Activated CD4-positive, alpha-beta T cell treated with anti-CD3 and anti-CD28 coated beads, Interleukin-2, amount 50 U/mL, for 1 hour (primary cell): ENCODE measurements around the gene TEX10.
"Not testable (repeated sequence)": the region's sequence is repeated elsewhere in the genome, so short reads cannot be mapped to it uniquely, and the experiment has no call there.

Source experiments
- DNase-seq: peaks from one replicate; pipeline ENCODE4 v3.0.0-alpha.2; 2020

TEX10 gene

DNA sequence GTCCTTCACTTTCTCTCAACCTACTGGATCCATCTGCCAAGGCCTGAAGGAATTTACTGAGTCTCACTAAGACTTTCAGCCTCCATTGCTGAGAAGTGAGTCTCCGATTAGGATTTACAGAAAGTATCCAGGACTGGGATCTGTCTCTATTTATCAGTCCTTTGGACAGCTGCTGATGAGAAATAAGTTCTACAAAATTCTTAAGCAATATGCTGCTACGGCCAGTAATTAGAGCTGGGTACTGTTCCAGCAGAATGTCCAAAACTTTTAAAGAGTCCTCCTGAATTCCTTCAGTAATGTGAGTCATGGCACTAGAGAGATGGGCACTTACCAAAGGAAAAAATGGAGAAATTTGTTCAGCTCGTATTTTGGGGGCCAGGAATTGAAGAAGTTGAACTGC is 5.9 kb downstream of the TEX10 start:
- no peak for DNase-seq

DNA sequence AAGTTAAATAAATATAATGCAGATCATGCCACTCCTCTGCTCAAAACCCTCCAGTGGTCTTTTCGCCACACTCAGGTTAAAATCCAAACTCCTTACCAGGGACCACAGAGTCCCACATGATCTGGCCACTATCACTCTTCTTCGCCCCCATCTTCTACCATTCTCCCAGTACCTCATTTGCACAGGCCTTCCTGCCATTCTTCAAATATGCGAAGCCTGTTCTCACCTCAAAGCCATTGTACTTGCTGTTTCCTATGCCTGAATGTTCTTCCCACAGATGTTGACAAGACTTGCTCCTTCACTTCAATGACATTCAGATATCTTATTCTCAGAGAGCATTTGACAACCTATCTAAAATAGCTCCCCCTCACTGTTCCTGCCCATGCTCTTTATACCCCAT is 10.9 kb downstream of the TEX10 start:
- DNase-seq: no peak

DNA sequence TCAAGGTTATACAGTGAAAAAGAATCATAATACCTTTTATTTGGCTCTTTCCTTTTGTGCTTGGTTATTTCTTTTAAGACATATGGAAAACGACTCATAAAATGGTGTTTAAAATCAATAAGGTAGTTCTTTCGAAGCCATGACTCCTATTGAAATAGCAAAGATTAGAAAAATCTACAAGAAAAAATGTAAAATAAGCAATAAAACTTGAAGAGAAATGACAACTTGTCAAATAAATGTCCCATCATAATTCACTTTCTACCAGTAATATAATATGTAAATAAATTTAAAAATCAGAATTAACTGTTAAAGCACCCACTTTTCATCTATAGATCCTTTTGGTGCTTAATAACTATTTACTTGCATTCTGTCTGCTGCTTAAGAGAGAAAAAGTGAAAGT is 12.5 kb downstream of the TEX10 start:
- no peak for DNase-seq

DNA sequence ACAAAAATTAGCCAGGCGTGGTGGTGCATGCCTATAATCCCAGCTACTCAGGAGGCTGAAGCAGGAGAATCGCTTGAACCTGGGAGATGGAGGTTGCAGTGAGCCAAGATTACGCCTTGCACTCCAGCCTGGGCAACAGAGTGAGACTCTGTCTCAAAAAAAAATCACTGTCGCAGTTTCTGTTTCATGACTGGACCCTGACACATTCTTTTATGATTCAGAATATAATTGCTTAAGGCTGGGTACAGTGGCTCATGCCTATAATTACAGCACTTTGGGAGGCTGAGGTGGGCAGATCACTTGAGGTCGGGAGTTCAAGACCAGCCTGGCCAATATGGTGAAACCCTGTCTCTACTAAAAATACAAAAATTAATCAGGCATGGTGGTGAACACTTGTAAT is 14.0 kb downstream of the TEX10 start:
- not testable (repeated sequence) for DNase-seq

DNA sequence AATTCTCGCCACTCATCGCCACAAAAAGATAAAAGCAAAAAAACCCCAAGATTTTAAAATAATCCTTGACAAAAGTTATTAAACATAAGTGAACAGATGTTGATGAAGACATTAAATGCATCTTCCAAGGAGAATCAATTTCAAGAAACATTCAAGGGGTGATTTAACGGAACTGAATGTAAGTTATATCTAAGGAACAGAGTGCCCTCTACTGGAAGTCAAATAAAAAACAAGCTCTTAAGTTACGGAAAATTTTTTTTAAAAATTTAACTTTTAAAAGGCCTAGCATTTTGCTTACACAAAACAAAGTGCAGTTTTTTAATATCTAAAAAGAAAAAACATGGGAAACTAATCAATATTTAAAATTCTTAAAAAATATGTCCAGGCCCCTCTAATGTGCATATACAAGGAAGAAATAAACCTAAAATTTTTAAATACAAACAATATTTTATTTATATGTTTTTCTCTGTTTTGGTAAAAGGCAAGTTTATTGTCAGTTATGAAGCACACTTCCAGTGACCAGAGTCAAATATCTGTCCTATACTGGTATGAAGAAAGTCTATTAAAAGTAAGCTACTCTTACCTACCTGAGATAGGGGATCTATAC is 28.0 kb downstream of the TEX10 start:
- no peak for DNase-seq

DNA sequence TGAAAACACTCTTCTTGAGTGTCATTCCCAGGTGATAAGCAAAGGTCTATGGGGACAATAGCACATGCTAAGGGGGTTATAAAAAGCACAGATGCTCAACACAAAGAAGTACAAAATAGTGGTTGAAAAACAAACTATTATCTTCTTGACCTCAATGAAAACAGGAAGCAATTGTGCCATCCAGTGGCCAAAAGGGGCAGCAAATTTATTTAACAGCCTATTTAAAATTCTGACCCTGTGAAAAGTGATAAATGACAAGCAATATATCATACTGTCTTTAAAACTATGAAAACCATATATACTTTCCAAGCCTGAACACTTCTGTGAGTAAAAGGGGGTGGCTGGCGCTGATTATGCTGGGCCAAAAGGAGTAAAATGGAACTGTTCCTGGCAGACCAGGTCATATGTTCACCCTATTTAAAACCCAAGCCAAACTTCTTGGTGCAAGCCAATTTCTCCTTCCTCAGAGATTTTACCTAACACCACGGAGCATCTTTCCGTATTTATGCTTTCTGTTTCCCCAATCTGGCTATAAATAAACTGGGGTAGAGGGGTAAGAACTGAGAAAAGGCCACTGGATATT is 29.7 kb downstream of the TEX10 start:
- DNase-seq: peak; percentile 21

DNA sequence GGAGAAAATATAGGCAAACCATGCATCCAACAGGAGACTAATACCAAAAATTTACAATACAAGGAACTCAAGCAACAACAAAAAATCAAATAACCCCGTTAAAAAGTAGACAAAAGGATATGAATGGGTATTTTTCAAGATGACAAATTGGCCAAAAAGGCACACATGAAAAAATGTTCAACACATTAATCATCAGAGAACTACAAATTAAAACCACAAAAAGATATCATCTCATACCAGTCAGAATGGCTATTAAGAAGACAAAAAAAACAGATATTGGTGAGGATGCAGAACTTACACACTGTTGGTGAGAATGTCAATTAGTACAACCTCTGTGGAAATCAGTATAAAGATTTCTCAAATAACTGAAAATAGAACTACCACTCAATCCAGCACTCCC is 35.0 kb downstream of the TEX10 start:
- DNase-seq: no peak

DNA sequence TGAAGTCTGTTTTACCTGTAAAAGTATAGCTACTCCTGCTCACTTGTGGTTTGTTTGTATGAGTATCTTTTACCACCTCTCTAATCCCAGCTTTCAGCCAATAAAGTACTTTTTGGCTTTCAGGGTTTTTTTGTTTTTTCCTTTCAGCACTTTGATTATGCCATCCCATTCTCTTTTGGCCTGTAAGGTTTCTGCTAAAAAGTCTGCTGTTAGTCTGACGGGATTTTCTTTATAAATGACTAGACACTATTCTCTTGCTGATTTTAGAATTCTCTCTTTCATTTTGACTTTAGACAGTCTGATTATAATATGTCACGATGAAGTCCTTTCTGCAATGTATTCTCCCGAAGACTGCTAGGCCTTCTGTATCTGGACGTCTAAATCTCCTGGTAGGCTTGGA is 37.2 kb downstream of the TEX10 start:
- no peak for DNase-seq

DNA sequence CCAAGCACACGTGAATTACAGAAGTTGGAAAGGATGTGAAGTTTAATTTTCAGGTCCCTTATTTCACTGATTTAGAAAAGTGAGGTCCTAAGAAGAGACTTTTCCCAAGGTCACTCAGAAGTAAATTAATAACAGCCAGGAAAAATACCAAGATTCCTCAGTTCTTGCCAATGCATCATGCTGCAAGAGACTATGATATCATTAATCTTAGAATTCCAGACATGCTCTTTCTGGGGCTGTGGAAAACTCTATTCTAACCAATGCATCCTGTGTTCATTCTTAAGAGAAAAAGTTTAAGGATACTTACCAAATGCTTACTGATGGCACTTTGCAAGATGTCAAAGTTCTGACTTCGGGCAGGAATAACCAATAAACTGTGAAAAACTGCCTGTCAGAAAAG is 42.8 kb downstream of the TEX10 start:
- DNase-seq: no peak

DNA sequence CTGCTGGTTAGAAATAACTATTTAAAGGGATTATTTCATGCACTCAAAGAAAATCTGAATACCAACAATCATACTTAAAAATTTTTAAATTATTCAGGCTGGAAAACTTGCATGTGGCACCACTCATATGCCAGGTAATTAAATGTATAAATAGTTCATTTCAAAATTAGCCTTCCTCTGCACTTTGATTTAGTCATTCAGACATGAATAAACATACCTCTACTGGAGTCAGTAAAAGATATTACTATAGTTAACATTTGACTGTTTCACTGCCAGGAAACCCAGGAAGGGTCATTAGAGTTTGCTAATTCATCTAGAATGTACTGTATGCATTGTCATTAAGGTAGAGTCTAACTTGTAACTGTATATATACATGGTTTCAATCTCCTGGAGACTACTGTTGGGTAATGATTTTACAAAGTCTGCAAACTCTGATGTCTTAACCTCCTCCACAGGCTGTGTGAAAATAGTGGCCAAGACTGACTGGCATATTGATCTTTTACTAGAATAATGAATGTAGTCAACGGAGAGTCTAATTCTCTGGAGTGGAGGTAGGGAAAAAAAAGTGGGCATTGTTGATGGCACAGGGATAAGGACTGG is 43.7 kb downstream of the TEX10 start:
- no peak for DNase-seq

DNA sequence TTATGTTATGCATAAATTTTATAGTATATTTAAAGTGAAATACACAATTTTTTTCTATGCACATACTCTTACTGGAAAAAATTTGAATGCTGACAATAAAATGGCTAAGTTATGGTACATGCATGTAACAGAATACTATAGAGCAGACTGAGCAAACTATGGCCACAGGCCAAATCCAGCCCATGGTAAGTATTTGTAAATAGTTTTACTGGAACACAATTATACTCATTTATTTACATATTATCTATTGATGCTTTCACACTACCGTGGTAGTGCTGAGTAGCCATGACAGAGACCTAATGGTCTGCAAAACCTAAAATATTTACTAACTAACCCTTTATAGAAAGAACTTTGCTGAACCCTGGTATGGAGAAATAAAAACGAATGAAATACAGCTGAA is 45.7 kb downstream of the TEX10 start:
- no peak for DNase-seq

DNA sequence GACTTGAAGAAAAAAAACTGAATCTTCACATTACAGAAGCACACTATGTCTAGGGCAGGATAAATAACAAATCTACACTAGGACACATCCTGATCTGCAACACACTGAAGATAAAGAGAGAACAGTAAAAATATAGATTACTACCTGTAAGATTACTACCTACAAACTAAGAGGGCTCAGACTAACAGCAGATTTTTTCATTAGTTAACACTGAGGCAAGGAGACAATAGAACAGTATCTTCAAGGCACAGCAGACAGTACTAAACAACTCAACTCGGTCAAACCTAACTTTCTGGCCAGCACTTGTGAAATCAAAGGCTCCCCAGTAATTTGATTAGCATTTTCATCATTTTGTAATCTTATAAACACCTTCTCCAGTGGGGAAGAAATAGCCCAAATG is 46.5 kb downstream of the TEX10 start:
- no peak for DNase-seq

DNA sequence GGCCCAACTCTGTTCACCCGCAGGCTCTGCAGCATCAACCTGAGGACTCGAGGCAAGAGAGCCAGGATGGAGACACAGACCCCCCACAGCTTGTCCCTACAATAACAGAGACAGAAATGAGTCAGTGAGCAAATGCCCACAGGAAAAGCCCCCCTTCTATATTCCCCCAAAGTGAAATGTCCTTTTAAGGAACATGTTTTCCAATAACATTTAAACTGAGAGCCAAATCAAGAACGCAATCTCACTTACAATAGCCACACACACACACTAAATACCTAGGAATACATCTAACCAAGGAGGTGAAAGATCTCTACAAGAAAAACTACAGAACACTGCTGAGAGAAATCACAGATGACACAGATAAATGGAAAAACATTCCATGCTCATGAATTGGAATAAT is 49.0 kb downstream of the TEX10 start:
- no peak for DNase-seq

DNA sequence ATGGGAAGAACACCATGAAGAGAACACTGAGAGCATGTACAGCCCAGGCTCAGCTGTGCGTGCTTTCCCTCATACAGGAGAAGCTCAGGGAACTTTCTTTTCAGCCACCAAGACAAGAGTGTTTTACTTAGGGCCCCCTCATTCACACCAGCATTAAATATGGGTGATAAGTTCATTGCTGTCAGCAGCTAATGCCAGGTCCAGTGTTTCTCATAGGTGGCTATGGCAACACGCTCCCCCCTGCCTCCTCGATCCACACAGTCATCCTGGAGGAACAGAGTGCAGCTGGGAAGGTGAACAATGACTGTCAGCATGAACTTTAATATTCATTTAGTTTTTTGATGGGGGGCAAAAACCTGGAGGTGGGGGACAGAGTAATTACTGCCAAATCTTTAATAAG is 54.4 kb downstream of the TEX10 start:
- DNase-seq: no peak

DNA sequence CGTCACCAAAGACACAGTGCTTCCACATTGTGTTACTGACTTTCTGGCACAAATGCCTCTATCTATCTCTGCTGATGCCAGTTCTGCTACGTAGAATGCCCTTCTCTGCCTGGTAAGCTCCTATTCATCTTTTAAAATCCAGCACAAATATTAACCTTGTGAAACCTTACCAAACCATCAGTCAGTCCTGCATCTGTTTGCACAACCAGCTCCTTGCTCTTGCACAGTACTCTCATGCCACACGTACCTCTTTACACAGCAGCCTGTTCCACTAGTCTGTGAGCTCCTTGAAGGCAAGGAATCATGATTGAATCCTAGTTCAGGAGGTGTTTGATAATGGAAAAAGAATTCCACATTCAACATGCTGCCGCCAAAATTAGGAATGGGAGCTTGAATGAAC is 56.3 kb downstream of the TEX10 start:
- no peak for DNase-seq

DNA sequence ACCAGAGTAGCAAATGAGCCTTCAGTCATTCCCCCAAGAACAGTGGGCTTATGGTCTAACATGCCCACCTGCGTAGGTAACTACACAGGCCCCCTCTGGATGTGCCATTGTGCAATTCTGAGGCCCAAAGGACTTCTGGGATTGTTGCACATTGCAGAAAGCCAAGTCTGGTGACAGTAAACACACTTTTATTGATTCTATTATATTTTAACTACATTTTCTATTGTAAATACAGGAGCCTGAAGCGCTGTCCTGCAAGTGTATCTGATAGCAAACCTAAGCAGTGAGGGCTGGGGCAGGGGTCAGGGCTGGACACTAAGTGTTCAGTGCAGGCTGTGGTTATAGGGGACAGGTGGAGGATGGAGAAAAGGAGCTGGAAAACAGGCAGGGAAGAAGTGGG is 57.5 kb downstream of the TEX10 start:
- DNase-seq: no peak

DNA sequence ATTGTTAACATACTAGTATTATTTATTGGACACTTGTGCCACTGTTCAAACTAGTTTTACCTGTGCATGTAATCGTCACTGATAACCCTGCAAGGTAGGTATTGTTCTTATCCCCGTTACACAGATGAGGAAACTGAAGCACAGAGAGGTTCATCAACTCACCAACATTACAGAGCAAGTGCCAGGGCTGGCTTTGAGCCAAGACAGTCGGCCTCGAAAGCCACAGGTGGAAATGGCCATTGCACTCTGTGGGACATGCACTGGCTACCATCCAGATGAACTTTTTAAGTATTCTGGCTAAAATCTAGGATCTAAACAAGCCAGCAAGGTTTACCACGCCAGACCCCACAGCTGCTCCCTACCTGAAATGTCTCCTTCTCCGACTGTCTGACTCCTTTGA is 57.9 kb downstream of the TEX10 start:
- no peak for DNase-seq

DNA sequence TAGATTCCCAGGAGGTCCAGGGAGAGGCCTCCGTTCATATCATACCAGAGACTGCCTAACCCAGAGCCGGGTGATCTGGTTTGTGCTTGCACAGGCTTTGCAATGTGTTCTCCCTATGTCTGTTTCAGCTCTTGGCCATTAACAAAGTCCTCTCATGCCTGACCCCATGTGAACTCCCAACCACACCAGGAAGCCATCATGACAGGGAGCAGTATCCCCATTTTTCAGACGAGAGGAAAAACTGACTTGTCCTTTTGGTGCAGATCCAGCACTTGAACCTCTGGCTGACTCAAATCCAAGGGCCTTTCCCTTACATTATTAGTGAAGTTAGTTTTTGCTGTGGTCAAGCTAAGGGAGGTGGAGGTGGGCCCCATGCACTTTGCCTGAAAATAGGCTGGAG is 58.4 kb downstream of the TEX10 start:
- no peak for DNase-seq

DNA sequence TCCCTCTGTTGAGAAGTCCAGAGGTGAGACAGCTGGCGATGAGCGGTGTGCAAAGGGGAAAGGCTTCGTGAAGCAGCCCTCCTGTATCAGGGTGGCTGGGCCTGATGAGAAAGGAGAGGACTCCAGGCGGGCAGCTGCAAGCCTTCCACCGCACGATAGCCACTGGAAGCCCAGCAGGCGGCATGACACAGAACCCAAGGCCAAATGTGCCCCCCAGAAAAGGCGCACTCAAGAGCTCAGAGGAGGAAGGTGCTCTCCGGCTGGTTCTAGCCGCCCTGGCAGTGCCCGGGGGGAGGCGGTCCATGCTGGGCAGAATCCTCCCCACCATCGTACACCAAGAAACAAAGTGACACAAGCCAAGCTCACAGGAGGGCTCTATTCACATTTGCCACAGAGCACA is 60.3 kb downstream of the TEX10 start:
- DNase-seq: no peak

DNA sequence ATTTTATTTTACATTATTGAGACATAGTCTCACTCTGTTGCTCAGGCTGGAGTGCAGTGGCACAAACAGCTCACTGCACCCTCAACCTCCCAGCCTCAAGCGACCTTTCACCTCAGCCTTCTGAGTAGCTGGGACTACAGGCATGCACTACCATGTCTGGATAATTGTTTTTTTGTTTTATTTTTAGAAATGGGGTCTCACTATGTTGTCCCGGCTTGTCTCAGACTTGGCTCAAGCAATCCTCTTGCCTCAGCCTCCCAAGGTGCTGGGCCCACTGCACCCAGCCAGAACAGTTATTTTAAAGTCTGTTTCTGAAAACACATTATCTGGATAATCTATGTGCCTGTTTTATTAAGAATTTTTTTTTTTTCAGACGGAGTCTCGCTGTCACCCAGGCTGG is 62.0 kb downstream of the TEX10 start:
- no peak for DNase-seq

DNA sequence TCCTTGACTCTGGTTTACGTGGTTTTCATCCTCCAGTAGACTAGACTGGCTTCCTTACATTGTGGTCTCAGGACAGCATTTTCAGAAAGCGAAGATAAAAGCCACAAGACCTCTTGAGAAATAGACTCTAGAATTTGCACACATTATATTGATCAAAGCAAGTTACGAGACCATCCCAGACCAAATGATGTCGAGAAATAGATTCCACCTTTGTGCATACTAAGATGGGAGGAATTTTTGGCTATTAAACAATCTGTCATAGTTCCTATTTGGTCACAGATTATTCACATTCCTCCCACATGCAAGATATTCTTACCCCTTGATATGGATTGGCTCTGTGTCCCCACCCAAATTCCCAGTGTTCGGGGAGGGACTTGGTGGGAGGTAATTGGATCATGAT is 65.6 kb downstream of the TEX10 start:
- DNase-seq: no peak

DNA sequence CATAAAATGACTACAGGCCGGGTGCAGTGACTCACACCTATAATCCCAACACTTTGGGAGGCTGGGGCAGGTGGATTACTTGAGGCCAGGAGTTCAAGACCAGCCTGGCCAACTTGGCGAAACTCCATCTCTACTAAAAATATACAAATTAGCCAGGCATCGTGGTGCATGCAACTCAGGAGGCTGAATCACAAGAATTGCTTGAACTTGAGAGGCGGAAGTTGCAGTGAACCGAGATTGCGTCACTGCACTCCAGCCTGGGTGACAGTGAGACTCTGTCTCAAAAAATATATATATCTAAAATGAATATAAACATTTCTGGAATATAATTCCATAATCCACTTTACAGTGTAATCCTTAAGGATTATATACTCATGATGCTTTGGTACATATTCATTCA is 66.5 kb downstream of the TEX10 start:
- no peak for DNase-seq

DNA sequence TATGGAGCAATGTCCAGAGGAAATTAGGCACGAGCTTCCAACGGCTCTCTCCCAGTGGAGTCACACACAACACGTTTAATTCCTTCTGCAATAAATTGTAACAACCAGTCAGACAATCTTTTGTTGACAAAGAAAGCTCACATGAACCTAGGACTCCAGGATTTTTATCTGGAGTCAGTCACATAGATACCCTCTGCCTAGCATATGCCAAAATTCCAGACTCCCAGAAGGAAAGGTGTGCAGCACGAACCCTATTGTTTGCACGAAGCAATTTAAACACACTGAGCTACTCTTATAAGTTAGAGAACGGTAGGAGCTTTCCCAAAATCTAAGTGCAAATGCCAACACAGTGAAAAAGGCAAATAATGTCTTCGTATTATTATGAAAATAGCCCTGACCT is 67.1 kb downstream of the TEX10 start:
- DNase-seq: no peak

DNA sequence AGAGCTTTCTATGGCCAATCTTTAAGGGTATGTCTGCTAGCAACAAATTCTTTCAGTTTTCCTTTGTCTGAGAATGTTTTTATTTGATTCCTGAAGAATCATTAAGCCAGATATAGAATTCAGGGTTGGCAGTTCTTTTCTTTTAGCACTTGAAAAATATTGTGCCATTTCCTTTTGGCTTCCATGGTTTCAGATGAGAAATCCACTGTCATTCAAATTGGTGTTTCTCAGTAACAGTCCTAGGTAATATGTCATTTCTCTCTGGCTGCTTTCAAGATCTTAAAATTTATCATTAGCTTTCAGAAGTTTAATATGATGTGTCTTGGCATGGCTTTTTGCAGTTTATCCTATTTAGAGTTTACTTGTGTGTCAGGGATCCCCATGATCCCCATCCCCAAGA is 67.7 kb downstream of the TEX10 start:
- DNase-seq: no peak

DNA sequence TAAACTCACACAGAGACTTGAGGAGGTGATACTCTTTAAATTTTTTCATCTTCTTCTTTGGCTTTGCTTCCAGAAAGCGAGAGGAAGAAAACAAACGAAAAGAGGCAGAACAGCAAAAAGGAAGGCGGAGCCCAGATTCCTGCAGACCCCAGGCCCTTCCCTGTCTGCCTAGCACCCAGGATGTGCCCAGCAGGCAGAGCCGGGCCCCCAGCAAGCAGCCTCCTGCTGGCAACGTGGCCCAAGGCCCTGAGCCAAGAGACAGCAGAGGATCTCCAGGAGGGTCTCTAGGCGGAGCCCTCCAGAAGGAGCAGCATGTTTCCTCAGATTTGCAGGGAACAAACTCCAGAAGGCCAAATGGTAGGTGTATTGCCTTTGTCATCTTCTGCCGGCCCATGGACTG is 68.5 kb downstream of the TEX10 start:
- no peak for DNase-seq
